HG03457 (cell line): ENCODE data around the gene TMEM209.
"Not testable (repeated sequence)": the region's sequence is repeated elsewhere in the genome, so short reads cannot be mapped to it uniquely, and the experiment has no call there.

Source experiments
- ATAC-seq: cut with Tn5 transposase; IDR thresholded peaks from one replicate; pipeline ENCODE4 v1.9.1; 2021; ENCODE audit warnings: moderate number of reproducible peaks; ENCODE audit not compliant: unreplicated experiment

The TMEM209 gene

DNA sequence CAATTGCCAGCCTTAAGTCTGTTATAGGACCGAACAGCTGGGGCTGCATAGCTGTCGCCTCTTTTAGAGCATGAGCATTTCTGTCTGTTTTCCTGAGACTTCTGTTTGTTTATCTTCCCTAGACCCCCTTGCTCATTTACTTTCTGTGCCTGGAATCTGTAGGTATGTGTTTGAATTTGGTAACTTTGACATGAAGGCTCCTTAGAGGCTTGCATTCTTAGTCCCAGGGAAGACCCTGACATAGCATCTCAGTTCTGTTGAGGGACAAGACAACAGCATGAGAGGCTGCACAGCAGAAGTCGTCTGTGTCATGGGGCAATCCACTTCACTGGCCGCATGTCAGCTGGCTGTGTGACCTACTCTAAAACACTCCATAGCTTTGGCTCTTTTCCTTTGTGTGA is 76.2 kb downstream of the TMEM209 start:
- no peak for ATAC-seq

DNA sequence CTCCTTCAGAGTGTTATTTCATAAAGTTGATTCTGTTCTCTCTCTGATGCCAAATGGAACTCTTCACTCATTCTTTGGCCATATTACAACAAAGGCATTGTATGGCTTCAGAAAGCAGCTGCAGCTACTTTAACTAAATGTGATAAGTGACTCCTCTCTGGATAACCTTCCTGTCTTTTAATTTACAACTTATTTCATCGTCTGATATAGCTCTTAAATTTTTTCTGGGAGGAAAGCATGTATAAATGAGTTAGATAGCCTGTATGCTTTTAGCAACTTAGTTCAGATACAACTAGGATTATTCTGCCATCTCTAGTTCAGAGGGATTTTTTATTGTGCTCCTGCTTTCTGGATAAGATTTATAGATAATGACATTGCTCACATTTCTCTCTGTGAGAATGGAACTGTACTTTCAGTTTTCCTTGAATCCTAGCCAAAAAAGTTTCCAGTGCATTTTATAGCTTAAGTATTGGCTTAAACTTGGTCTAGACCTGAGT is 77.3 kb downstream of the TMEM209 start:
- no peak for ATAC-seq

DNA sequence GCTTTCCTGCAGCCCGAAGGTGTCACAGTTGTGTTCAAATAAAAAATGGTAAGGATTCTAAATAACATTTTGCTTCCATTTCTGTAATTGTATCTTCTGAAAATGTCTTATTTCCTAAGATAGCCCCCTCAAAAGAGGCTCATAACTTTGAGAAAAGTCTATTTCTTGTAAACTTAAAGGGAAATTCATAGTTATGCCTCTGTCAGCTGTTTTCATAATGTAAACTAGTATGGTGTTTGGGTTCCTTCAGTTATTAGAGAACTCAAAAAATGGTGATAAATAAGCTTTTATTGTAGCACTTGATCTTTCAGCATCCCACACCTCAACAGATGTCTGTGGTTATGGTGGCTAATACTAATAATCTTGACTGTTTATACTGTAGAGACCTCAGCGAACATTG is 77.8 kb downstream of the TMEM209 start:
- ATAC-seq: no peak

DNA sequence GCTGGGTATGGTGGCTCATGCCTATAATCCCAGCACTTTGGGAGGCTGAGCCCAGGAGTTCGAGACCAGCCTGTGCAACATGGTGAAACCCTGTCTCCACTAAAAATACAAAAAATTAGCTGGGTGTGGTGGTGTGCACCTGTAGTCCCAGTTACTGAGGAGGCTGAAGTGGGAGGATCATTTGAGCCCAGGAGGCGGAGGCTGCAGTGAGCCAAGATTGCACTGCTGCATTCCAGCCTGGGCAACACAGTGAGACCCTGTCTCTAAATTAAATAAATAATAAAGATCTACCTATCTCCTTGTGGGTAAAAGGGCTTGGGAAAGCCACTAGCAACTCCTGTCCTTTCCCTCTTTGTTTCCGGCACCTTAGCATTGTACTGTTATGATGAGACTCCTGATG is 78.4 kb downstream of the TMEM209 start:
- not testable (repeated sequence) for ATAC-seq

DNA sequence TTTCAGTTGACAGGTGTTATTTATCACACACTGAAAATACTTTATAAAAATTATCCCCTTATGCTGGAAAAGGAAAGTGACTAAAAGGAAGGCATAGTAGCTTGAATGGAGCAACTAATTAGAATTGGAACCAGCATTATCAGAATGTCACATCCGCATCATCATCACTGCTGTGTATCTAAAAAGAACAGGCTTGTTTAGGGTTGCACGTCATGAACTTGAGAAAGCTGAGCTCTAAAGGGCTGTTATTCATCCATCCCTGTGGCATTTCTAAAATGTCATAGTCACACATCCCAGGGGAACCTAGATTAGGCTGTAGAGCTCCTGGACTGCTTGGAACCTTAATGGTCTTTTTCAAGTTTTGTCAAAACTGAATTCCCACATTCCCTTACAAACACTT is 80.5 kb downstream of the TMEM209 start:
- ATAC-seq: no peak

DNA sequence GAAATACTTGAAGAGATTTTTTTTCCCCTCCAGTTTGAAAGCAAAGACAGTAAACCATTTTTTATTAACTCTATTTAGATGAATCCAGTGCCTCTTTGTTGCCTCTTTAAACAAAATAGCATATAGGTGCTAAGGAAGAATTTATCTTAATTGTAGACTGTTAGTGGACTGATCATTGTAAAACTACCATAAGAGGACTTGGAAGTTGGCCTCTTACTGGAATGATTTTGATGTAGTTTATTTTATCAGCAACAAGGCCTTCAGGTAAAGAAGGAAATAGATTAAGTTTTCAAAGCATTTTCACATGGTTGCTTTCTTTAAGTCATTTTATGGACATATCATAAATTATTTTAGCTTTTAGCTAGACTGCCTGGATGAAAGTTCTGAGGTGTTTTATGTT is 81.7 kb downstream of the TMEM209 start:
- no peak for ATAC-seq

DNA sequence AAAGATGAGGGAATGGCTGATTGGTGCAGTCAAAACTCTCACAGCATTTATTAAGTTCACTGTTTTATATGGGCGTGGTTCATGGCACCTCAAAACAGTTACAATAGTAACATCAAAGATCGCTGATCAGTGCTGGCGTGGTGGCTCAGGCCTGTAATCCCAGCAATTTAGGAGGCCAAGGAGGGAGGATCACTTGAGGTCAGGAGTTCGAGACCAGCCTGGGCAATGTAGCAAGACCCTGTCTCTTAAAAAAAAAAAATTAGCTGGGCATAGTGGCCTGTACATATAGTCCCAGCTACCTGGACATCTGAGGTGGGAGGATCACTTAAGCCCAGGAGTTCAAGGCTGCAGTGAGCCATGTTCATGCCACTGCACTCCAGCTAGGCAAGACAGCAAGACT is 86.4 kb downstream of the TMEM209 start:
- no peak for ATAC-seq

DNA sequence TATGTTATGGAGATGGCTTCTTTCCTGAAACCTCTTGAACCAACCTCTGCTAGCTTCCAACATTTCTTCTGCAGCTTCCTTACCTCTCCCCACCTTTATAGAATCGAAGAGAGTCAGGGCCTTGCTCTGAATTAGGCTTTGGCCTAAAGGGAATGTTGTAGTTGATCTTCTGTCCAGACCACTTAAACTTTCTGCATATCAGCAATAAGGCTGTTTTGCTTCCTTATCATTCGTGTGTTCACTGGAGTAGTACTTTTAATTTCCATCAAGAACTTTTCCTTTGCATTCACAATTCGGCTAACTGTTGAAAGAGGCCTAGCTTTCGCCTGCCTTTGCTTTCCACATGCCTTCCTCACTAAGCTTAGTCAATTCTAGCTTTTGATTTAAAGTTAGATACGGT is 86.9 kb downstream of the TMEM209 start:
- no peak for ATAC-seq

DNA sequence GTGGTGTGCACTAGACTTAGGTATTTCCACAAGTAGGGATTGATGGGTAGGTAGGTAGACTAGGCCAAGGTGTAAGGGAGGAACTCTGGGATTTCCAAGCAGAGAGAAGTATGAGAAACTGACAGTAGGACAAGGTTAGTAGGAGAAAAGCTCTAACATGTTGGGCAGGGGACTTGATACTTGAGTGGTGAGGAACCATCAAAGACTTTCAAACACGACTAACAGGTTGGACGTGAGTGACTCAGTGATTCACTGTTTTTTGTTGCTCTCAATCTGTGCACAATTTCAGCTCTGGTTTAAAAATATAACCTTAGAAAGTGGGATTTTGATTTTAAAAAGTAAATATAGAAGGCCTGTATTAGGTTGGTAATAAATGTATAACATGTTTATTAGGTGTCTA is 90.4 kb downstream of the TMEM209 start:
- ATAC-seq: no peak
